ENCODE measurements around the gene NDUFS1.
"Not testable (repeated sequence)": the region's sequence is repeated elsewhere in the genome, so short reads cannot be mapped to it uniquely, and the experiment has no call there.

Gene NDUFS1

DNA sequence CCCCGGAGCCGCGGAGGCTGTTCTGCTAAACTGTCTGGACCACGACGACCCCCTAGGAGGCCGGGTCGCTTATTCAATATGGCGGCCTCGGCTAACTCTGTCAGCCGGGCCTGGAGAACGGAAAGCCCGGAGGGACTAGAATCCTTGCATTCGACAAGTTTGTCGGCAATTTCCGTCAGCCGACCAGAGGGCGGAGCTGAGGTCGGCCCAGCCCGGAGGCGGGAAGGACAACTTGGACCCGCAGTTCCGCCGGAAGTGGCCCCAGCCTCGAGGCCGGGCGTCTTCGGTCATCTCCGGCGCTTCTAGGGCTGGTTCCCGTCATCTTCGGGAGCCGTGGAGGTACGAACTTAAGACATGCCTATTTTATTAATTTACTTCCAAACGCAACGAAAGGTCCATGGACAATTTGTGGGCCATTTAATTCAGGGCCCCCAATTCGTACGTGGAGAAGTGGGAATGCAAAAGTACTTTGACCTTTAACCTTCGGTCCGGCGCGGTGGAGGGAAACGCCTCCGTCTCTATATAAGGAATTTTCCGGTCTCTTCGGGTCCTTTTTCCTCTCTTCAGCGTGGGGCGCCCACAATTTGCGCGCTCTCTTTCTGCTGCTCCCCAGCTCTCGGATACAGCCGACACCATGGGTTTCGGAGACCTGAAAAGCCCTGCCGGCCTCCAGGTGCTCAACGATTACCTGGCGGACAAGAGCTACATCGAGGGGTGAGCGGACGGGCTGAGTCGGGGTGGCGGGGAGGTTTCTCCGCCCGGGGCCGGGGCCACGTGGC is at the start of gene NDUFS1, which contains the start of gene EEF1B2:
Gene NDUFS1 (minus strand): TSS at position 99 of the 779 bp plus-strand sequence. CDS start 5,766 bp downstream, outside the sequence.
Gene EEF1B2 (plus strand): TSS at position 550 of the 779 bp plus-strand sequence. CDS start 85 bp downstream, at position 635.
- peak; percentile 96 for DNase-seq

DNA sequence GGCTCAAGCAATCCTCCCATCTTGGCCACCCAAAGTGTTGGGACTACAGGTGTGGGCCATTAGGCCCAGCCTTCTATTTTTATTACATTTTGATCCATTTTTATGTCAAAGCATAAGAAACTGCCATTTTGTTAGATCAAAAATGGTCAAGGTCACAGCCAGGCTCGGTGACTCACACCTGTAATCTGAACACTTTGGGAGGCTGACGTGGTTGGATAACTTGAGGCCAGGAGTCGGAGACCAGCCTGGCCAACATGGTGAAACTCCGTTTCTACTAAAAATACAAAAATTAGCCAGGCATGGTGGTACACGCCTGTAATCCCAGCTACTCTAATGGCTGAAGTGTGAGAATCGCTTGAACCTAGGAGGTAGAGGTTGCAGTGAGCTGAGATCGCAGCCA is 49.7 kb upstream of the NDUFS1 start:
- no peak for DNase-seq

- not testable (repeated sequence) for DNase-seq
These were observed 48.1 kb upstream of the NDUFS1 start for GRCh38 chr2:206207316-206207715.

DNA sequence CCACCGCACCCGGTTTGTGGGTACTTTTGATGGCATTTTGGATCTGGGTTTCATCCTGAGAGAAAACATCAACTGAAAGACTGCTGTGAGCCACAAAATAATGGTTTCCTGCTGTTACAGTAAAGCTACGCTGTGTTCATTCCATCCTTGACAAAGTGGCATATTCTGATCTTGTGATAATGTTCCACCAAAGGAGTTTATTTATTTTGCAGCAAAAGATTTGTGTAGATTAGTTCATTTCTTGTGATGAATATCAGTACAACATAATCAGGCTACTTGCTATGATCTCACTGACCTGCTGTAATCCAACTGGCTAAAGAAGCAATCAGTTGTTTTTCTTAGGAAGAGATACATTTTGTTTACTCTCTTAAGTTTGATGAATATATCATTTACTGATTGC is 45.5 kb upstream of the NDUFS1 start:
- no peak for DNase-seq

DNA sequence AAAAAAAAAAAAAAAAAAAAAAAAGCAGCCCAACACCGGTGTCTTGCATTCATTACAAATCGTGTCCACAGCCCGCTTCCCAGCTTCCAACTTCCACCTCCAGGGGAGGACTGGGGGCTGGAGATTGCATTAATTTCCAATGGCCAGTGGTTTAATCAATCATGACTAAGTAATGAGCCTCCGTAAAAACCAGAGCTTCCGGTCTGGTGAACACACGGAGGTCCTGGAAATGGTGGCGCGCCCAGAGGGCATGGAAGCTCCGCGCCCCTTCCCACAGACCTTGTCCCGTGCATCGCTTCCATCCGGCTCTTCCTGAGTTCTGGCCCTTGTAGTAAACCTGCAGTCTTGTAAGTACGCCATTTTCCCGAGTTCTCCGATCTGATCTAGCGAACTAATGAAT is 44.1 kb upstream of the NDUFS1 start:
- DNase-seq: no peak

DNA sequence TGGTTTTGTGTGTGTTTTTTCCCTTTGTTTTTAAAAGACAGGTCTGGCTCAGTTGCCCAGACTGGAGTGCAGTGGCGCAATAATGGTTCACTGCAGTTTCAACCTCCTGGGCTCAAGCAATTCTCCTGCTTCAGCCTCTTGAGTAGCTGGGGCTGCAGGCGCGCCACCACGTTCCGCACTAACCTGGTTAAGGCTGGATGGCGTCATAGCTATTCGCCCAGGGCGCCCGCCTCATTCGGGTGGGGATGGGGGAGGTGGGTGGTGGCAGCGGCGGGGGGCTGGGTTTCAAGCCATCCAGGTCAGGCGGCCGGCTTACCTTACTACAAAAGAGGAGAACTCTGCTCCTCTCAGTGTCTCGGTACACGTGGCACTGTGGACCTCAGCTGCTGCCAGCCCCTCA is 43.2 kb upstream of the NDUFS1 start:
- DNase-seq: no peak

GRCh38 chr2:206201075-206201848 is 42.0 kb upstream of the NDUFS1 start:
- no peak for DNase-seq

DNA sequence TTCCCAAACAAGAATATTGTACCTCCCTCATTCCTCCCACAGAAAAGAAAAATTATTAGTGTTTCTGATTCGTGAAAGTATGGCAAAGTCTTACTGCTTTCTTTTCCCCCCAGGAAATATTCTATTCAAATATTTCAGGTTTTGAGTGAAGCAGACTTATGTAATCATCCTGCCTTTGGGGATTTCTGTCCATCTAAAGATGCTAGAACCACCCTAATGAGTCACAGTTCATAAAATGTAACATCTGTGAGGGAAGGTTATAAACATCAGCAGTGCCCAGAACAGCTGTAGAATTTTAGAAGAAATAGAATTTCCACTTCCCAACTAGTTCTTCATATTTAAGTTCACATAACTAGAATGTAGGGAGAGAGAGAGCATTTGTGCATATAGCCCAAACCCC is 39.4 kb upstream of the NDUFS1 start:
- DNase-seq: no peak

DNA sequence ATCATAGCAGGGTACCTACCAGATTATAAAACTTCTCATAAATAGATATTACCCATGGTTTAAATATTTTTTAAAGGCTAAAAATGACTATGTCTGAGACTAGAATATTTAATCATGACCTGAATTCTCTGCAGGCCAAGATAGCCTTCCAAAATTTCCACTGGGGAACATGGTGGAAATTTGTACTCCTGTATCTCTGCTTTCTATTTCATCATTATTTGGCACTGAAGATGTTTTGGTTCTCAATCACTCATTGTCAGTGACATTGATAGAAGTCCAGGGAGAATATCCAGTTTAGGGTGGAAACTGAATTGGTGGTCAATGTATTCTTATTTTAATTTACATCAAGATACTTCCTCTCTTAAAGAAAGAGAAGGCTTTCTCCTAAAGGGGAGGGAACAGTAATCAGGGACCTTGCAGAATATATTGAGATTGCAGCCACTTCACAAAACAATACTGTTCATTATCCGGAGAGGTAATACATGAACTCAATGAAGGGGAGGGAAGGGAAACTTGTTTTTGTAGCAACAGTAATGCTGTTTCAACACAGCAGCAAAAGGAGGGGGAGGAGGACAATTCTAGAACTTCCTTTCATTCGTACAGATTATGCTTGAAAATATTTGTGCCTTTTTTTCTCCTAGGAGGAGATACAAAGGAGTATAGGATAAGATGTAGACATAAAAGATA is 34.6 kb upstream of the NDUFS1 start:
- DNase-seq: no peak

GRCh38 chr2:206192157-206192556 is 32.9 kb upstream of the NDUFS1 start:
- DNase-seq: no peak

DNA sequence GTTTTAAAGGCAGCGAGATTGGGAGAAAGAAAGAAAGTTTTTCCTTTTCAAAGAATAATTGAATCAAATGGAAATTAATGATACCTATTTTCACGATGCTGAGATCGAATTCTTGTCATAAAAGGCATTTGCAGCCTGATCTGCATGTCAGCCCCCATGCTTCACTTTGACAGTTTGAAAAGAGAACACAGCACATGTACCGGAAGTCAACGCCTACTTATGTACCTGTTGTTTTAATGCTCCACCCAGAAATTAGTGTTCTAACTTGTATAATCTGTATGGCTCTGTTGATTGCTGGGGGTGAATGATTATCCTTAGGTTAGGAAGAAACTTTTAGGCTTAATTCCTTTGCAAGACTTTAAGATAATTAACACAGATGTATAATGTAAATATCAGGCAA is 31.4 kb upstream of the NDUFS1 start:
- no peak for DNase-seq

- DNase-seq: no peak
These were observed 30.9 kb upstream of the NDUFS1 start for GRCh38 chr2:206190111-206190510.

DNA sequence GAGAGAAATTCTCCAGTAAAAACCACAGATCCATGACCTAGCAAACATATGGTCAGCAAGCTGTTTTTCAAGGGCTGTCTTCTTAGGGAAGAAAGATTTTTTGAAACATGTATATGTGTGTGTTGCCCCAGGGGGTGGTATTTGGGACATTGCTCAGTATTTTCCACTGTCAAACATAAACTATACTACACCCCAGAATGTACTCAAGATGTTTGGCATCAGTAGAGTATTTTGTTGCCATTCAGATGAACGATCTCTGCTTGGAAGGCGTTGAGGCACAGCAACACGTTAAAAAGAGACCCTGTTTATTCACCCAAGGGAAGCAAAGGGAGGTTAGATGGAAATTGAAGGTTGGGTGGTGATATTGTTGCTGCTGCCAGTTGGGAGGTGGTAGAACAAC is 30.4 kb upstream of the NDUFS1 start:
- no peak for DNase-seq

DNA sequence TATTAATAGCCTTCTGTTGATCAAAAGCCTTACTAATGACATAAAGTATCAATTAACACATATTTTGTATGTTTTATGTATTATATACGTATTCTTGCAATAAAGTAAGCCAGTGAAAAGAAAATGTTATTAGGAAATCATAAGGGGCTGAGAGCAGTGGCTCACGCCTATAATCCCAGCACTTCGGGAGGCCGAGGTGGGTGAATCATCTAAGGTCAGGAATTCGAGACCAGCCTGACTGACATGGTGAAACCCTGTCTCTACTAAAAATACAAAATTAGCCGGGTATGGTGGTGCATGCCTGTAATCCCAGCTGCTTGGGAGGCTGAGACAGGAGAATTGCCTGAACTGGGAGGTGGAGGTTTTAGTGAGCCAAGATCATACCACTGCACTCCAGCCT is 22.3 kb upstream of the NDUFS1 start:
- DNase-seq: not testable (repeated sequence)

DNA sequence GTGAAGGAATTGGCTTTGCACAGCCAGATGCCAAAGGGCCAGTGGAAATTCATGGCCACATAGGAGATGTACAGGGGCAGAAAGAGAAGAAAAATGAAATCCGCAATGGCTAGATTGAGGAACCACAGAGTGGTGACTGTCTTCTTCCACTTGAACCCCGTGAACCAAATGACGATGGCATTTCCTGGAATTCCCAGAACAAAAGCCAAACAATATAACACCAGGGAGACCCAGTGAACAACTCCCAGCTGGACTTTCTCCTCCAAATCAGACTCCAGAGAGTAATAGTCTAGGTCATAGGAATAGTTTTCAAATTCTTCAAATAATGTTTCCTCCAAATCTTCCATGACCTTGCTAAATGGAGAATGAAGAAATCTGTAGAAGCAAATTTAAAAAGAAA is 17.7 kb upstream of the NDUFS1 start:
- no peak for DNase-seq

- no peak for DNase-seq
These were observed 16.9 kb upstream of the NDUFS1 start for GRCh38 chr2:206176121-206176520.

DNA sequence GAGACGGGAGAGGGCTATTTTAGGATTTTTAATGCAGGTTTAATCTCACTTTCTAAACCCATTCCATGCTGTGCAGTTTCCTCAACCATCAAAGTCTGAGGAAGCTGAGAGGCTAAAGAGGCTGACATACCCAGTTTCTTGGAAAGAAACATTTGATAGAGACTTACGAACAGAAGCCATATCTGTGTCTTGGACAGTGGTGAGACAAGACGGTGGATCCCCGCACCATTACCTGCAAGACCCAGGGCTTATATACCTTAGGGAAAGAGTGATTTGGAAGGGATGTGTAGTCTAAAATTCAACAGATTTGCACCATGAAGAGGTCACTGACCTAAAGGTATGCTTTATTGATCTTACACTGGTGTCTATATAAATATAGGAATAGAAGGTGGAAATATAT is 13.9 kb upstream of the NDUFS1 start:
- no peak for DNase-seq

DNA sequence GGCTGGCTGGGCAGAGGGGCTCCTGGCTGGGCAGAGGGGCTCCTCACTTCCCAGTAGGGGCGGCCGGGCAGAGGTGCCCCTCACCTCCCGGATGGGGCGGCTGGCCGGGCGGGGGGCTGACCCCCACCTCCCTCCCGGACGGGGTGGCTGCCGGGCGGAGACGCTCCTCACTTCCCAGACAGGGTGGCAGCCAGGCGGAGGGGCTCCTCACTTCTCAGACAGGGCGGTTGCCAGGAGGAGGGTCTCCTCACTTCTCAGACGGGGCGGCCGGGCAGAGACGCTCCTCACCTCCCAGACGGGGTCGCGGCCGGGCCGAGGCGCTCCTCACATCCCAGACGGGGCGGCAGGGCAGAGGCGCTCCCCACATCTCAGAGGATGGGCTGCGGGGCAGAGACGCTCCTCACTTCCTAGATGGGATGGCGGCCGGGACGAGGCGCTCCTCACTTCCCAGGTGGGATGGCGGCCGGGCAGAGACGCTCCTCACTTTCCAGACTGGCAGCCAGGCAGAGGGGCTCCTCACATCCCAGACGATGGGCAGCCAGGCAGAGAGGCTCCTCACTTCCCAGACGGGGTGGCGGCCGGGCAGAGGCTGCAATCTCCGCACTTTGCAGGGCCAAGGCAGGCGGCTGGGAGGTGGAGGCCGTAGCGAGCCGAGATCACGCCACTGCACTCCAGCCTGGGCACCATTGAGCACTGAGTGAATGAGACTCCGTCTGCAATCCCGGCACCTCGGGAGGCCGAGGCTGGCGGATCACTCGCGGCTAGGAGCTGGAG is 12.6 kb upstream of the NDUFS1 start:
- not testable (repeated sequence) for DNase-seq

DNA sequence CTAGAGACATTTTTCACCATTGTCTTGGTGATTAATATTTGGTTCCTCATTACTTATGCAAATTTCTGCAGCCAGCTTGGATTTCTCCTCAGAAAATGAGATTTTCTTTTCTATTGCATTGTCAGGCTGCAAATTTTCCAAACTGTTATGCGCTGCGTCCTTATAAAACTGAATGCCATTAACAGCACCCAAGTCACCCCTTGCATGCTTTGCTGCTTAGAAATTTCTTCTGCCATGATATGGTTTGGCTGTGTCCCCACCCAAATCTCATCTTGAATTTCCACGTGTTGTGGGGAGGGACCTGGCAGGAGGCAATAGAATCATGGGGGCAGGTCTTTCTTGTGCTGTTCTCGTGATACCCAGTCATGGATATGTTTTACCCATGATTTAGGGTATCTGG is 9.0 kb upstream of the NDUFS1 start:
- DNase-seq: not testable (repeated sequence)

GRCh38 chr2:206164261-206164862 is 5.1 kb upstream of the NDUFS1 start:
- DNase-seq: no peak

DNA sequence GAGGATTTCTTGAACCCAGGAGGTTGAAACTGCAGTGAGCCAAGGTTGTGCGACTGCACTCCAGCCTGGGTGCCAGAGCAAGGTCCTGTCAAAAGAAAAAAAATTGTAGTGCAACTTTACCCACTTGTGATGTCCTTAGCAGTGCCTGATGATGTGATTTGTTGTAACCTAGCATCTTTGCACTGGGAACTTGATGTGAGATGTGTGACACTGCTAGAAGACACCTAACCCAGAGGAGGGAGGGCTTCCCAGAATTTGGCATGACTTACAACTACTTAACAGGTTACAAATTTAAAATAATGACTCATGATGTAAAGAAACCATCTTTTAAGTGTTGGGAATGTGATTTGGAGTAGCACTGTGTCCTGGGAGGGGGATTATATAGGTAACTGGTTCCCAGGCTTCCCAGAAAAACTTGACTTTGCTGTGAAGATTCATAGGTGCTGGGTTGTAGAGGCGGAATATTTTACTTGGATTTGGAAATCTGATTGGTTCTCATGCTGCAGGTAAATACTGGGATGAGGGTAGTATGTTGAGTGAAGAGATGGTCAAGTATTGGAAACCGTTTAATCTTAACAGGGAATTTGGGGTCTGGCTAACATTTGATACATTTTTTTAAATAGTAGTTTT is 4.1 kb upstream of the NDUFS1 start:
- DNase-seq: no peak

- DNase-seq: not testable (repeated sequence)
These were observed 3.2 kb upstream of the NDUFS1 start for GRCh38 chr2:206162401-206162800.

Measured in activated CD8-positive, alpha-beta memory T cell treated with anti-CD3 and anti-CD28 coated beads for 24 hours (primary cell).